Natural killer cell (primary cell): ENCODE measurements around the gene SPATA22. TPM values are rescaled to one million over a fixed set of nuclear protein-coding genes. Genes with fewer than 3 reads are reported as not detected.
A peak's percentile ranks its signal among the peaks of the same experiment; 100 is the strongest.

Experiments
- ATAC-seq, 3 donors: fragments of 150-1000 bp in 2 of 3; fragments of 200-7000 bp in 1 of 3; cut with Tn5 transposase; 1 replicate in 1 of 3; 2 replicates in 2 of 3; pipeline ENCODE4 v1.10.0; 2021; ENCODE audit warnings: mild to moderate bottlenecking in 2 of 3, moderate library complexity in 2 of 3
- DNase-seq, 2 donors: peaks; one replicate each; pipeline versions ENCODE4 v3.0.0 to v3.0.0-alpha.2; 2013 to 2021; ENCODE audit warnings: mixed read lengths in 1 of 2
- H3K27ac ChIP-seq: one replicate; pipeline ENCODE4 v1.5.1; 2013; ENCODE audit warnings: mild to moderate bottlenecking, low read length
- H3K27me3 ChIP-seq: one replicate; pipeline ENCODE4 v1.6.1; 2013; ENCODE audit warnings: low read length; ENCODE audit not compliant: control insufficient read depth, insufficient read depth
- H3K36me3 ChIP-seq: one replicate; pipeline ENCODE4 v1.6.1; 2013; ENCODE audit warnings: low read length; ENCODE audit not compliant: control insufficient read depth, insufficient read depth
- H3K4me1 ChIP-seq: one replicate; pipeline ENCODE4 v1.6.1; 2013; ENCODE audit warnings: low read length; ENCODE audit not compliant: control insufficient read depth, insufficient read depth
- H3K4me3 ChIP-seq: one replicate; pipeline ENCODE4 v1.5.1; 2013; ENCODE audit warnings: low read length
- H3K9me3 ChIP-seq: one replicate; pipeline ENCODE4 v1.6.1; 2013; ENCODE audit warnings: low read length; ENCODE audit not compliant: control insufficient read depth, insufficient read depth
- H3K27ac Mint-ChIP-seq, 2 donors: one replicate each; pipeline ENCODE4 v1.8.0; 2022; ENCODE audit warnings: mild to moderate bottlenecking in 2 of 2, mixed read lengths in 2 of 2, moderate library complexity in 1 of 2
- H3K27me3 Mint-ChIP-seq, 2 donors: one replicate each; pipeline ENCODE4 v1.8.0; 2022; ENCODE audit warnings: low read depth in 2 of 2, mixed read lengths in 2 of 2
- H3K36me3 Mint-ChIP-seq: one replicate; pipeline ENCODE4 v1.8.0; 2022; ENCODE audit warnings: mixed read lengths
- H3K4me1 Mint-ChIP-seq, 2 donors: one replicate each; pipeline ENCODE4 v1.8.0; 2022; ENCODE audit warnings: mixed read lengths in 2 of 2
- H3K4me3 Mint-ChIP-seq: one replicate; pipeline ENCODE4 v1.8.0; 2022; ENCODE audit warnings: mild to moderate bottlenecking, moderate library complexity, mixed read lengths
- H3K9me3 Mint-ChIP-seq, 2 donors: one replicate each; pipeline ENCODE4 v1.8.0; 2022; ENCODE audit warnings: mixed read lengths in 2 of 2
- CTCF ChIP-seq: fragments of 200-600 bp; IDR thresholded peaks from one replicate; pipeline ENCODE4 v1.8.0; 2022; ENCODE audit warnings: antibody characterized with exemption
- WGBS: methylation state at CpG from one replicate; pipeline ENCODE4 v1.1.7; 2013; ENCODE audit warnings: missing lambda C conversion rate; ENCODE audit not compliant: insufficient coverage; 5-methylcytosine and 5-hydroxymethylcytosine counted together
- intact Hi-C: fragments of 100-400 bp; cut with micrococcal nuclease; formaldehyde crosslinking; loops from one replicate; pipeline ENCODE4 v1.14.2; 2022
- total RNA-seq, 4 donors: library from RNA; stranded (reverse); fragments of 120-200 nt in 1 of 4; gene quantifications; one replicate each; pipeline versions ENCODE4 v1.2.3 to v1.2.4, GENCODE V29; 2013 to 2022

SPATA22 gene
- total RNA-seq, 3 donors from 2014 or later (not counting 1 experiment from before 2014, with no cell fraction given), result 1.3 TPM; not detected in 2

DNA sequence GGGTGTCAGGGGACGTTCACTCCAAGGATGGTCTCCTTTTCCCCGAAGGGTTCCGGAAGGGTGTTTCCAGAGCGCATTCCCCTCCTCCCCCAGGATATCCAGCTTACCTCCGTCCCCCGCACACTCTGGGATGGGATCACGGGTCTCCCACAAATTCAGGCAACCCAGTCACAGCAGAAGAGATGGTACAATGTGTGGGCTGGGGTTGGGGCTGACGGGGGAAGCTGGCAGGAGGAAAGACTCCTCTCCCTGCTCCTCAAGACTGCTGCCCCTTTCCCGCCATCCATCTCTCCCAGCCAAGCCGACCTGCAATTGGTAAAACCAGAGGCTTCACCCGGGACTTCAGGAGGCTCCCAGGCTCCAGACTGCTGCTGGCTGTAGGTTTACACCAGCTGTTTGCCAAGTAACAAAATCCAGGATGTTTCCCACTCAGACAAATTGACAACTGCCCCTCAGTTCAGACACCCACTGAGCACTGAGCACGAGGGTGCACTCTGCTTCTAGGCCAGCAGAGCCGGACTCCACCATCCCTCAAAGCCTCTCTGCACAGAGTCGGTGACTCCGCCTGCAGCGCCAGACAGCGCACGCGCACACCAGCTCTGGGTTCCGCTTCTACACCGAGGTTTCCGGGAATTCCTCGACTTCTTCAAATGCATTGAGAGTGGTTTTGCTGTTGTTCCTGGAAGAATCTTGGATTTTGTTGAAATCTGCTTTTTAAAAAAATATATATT lies 41.9 kb upstream of the SPATA22 start:
- no peak overlapping the region for H3K27ac ChIP-seq
- H3K4me3 Mint-ChIP-seq, result no peak overlapping the region
- H3K9me3 Mint-ChIP-seq, result peaks cover 0 to 3% of the 10 kb centered on the region in 2 donors
- no peak overlapping the region for H3K4me3 ChIP-seq
- WGBS, result 90% methylated on average over 22 of the region's 23 CpGs
- no peaks in the 10 kb centered on the region for H3K9me3 ChIP-seq
- H3K27me3 Mint-ChIP-seq, result no peaks in the 10 kb centered on the region
- H3K36me3 Mint-ChIP-seq, result no peaks in the 10 kb centered on the region
- no peak for TF ChIP-seq CTCF
- ATAC-seq, result no peak
- no peaks in the 10 kb centered on the region for H3K27me3 ChIP-seq
- H3K4me1 Mint-ChIP-seq, result peaks cover 20 to 25% of the 10 kb centered on the region in 2 donors
- intact Hi-C loops, result no loop called here
- peak overlapping the region in 1 of 2 donors; percentile 86 for H3K27ac Mint-ChIP-seq
- no peaks in the 10 kb centered on the region for H3K36me3 ChIP-seq
- peaks cover 22% of the 10 kb centered on the region for H3K4me1 ChIP-seq
- DNase-seq, result no peak

DNA sequence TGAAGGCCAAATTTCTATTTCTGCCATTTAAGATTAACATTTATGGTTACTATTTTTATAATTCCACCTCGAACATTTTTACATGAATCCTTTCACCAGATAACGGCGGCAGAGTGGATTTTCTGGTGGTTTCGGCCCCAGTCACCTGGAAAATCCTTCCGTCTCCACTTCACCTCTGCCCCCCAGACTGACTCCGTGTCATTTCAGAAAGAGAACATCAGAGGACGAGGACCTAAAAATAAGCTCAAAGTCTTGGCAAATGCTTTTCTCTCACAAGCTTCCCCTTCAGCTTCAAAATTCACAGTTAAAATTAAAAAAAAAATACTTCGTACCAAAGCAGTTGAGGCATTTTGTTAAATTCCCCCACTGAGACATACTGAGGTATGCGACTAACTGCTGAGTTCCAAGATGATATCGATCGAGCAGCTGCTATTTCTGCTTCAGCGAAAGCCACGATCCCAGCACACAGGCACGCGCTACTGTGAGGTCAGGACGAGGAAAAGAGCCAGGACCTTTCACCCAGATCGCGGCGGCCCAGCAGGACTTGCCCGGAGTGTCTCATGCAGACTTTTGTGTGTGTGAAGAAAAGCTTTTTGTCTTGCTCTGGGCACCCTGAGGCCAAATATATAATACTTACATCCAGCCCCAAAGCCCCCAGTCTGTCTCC lies 41.0 kb upstream of the SPATA22 start:
- H3K27ac ChIP-seq, result no peak overlapping the region
- H3K27me3 ChIP-seq, result no peaks in the 10 kb centered on the region
- no peaks in the 10 kb centered on the region for H3K36me3 ChIP-seq
- H3K4me1 ChIP-seq, result peaks cover 22% of the 10 kb centered on the region
- peaks cover 0 to 3% of the 10 kb centered on the region in 2 donors for H3K9me3 Mint-ChIP-seq
- WGBS, result 85% methylated on average over 20 of the region's 20 CpGs
- DNase-seq (no peak), ATAC-seq (no peak)
- H3K27me3 Mint-ChIP-seq, result no peaks in the 10 kb centered on the region
- H3K36me3 Mint-ChIP-seq, result no peaks in the 10 kb centered on the region
- H3K4me3 Mint-ChIP-seq, result no peak overlapping the region
- intact Hi-C loops, result no loop called here
- TF ChIP-seq CTCF, result no peak
- H3K27ac Mint-ChIP-seq, result peak overlapping the region in 1 of 2 donors; percentile 86
- H3K9me3 ChIP-seq, result no peaks in the 10 kb centered on the region
- no peak overlapping the region for H3K4me3 ChIP-seq
- peaks cover 20 to 25% of the 10 kb centered on the region in 2 donors for H3K4me1 Mint-ChIP-seq

DNA sequence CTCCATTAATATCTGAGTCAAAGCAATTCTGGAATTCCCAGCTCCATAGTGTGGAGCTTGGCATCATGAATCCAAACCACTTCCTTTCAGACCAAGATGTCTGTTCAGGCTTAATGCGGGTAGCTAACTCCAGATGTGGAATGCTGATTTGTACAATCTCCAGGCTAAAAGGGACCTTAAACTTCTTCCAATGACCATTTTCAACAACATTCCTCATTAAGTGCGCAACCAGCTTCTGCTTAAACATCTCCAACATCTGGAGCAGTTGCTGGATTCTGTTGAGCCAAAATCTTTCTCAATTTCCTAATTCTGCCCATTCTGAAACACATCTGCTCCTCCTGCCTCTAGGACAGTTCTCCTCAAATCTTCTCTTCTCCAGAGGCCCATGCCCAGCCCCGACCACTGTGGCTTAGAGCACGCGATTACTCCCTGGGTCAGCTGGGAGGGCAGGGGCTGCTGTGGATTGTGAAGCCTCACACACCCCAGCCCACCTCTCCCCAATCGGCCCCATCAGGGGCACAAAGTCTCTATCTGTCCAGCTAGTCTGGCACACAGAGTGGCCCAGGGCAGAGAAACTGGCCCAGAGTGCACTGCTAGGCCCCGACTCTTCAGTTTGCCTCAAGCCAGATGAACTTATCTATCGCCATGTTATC lies 40.4 kb upstream of the SPATA22 start:
- Histone ChIP-seq H3K4me3 (no peak overlapping the region), H3K36me3 (no peaks in the 10 kb centered on the region), H3K27me3 (no peaks in the 10 kb centered on the region), H3K4me1 (peaks cover 22% of the 10 kb centered on the region), H3K9me3 (no peaks in the 10 kb centered on the region), H3K27ac (no peak overlapping the region)
- Mint-ChIP-seq H3K9me3 (peaks cover 0 to 3% of the 10 kb centered on the region in 2 donors), H3K4me1 (peaks cover 20 to 25% of the 10 kb centered on the region in 2 donors), H3K36me3 (no peaks in the 10 kb centered on the region), H3K4me3 (no peak overlapping the region), H3K27me3 (peaks cover 0 to 2% of the 10 kb centered on the region in 2 donors), H3K27ac (no peak overlapping the region)
- 98% methylated on average over 7 of the region's 8 CpGs for WGBS
- TF ChIP-seq CTCF, result no peak
- intact Hi-C loops, result no loop called here
- no peak for ATAC-seq
- no peak for DNase-seq
